Endometrial microvascular endothelial cells (primary cell): ENCODE data around the gene SLC13A5. TPM values are rescaled to one million over a fixed set of nuclear protein-coding genes. Genes with fewer than 3 reads are reported as not detected.

ENCODE experiments used
- in situ Hi-C: cut with HindIII; loops from 2 replicates; pipeline ENCODE4 v1.10.0; 2017; ENCODE audit warnings: low sequenced_read_pairs, low pct_unique_long_range_greater_than_20kb; ENCODE audit errors: inconsistent ontology term
- total RNA-seq: library from RNA; depleted of rRNA; stranded (reverse); fragments of >200 nt; gene quantifications from one replicate; pipeline ENCODE4 v1.2.3, GENCODE V29; 2015; ENCODE audit errors: inconsistent ontology term

SLC13A5 gene
- total RNA-seq, 1 donor from 2014 or later, result not detected

DNA sequence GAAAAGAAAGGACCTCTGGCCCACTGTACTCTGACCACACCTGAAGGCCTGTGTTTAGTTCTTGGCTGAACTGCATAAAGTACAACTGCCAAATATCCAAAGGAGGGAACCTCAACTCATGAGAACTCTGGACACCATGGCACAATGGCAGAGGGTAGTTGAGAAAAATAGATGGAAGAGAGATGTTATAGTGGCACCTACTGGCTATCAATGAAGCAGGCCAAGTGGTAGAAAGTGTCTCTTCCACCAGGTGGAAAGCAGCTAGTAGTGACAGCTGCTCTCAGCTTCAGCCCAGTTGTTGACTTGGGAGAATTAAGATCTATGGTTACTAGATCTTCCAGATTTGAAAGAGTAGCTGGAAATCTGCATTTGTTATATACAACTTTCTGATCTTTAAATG lies 65.0 kb downstream of the SLC13A5 start:
- in situ Hi-C loops, result no loop called here

DNA sequence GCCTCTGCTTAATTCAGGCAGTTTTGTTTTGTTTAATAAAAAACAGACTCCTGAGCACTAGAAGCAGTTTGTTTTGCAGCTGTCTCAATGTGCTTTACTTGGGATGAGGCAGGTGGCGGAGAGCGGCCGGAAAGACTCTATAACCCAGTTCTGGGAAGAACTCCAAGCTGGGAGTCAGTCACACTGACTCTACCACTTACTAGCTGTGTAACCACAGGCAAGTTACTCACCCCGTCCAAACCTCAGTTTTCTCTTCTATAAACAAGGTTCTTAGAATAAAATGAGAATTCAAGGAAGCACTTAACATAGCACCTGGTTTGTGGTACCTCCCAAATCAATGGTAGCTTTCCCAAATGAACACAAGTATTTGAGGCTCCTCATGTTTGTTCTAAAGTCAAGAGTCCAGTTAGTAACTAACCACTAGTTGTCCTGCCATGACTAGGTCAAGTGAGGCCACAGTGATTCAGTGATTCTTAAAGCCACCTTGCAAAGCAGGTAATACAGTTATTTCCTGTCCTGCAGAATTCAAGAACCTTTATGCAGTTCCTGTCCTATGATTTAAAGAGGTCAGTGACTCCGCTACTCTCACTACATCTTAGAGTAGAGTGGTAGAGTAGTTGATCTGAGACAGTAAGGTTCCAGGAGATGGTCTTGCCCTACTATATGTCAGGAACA lies 69.6 kb downstream of the SLC13A5 start:
- in situ Hi-C loops, result no loop called here

DNA sequence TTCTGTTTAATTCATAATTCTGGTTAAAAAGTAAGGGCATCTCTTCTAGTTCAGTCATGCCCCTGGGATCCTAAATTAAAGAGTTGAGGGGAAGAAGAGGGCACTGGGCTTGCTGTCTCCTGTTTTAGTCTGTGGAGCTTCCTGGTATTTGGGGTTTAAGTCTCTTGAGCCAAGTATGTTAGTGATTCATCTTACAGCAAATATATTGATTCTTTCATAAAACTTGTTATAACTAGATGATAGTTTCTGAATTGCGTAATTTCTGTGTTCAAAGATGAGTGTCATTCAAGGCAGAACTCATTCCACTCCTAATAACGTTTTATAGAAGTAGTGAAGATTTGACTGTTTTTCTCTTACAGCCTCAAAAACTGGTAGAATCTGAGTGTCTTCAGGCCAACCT lies 70.6 kb downstream of the SLC13A5 start:
- in situ Hi-C loops, result no loop called here

DNA sequence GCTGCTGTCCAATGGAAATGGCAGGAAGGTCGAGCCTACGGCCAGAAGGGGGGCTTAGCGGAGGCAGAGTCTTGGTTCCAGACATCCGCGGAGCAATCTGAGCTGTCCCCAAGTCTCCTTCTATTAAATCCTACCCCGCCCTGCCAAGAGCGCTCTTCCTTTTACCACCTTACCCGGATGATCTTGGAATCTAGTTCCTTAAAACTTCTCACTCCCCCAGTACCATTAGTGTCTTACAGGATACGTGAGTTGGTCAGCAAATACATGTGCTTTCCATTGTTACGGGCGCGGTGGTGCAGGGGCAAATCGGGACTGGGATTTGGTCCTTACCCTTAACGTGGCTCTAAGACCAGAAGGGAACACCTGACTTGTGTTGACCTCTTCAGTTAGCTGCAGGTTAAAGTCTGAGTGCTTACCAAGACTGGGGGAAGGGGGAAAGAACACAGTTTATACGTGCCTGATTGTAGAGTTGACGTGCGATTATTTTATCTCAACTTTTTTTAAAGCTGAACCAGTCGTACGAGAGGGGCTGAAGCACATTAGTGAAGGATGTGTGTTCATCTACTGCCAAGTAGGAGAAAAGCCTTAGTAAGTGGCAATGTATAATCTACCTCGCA lies 71.8 kb downstream of the SLC13A5 start:
- in situ Hi-C loops, result no loop called here

DNA sequence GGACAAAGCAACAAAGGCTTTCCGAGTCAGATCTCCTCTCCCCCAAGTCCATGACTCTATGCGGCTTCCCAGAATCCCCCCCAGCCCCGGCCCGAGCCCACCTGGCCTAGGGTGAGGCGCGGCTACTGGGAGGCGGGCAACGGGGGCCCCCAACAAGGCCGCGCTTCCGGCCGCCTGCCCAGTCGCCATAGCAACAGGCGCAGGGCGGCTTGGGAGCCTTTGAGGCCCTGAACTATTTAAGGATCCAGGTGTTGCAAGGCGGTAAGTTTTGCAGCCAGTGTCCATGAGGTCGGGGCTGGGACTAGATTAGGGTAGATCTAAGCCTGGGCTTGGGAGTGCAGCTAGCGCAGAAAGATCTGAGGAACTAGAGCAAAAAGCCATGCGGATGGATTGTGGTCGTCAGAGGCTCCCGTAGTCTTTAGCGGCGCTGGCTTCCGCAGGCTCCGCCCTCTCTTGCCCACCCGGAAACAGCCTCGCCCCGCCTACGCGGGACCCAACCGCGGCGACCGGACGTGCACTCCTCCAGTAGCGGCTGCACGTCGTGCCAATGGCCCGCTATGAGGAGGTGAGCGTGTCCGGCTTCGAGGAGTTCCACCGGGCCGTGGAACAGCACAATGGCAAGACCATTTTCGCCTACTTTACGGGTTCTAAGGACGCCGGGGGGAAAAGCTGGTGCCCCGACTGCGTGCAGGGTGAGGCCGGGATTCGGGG lies 72.5 kb downstream of the SLC13A5 start, which contains the start of the genes KIAA0753 and TXNDC17:
Gene KIAA0753 (minus strand): TSS at position 176 of the 711 bp plus-strand sequence. CDS start 5,608 bp downstream, outside the sequence.
Gene TXNDC17 (plus strand): TSS at position 525 of the 711 bp plus-strand sequence. CDS start 23 bp downstream, at position 548.
- in situ Hi-C loops, result no loop called here

DNA sequence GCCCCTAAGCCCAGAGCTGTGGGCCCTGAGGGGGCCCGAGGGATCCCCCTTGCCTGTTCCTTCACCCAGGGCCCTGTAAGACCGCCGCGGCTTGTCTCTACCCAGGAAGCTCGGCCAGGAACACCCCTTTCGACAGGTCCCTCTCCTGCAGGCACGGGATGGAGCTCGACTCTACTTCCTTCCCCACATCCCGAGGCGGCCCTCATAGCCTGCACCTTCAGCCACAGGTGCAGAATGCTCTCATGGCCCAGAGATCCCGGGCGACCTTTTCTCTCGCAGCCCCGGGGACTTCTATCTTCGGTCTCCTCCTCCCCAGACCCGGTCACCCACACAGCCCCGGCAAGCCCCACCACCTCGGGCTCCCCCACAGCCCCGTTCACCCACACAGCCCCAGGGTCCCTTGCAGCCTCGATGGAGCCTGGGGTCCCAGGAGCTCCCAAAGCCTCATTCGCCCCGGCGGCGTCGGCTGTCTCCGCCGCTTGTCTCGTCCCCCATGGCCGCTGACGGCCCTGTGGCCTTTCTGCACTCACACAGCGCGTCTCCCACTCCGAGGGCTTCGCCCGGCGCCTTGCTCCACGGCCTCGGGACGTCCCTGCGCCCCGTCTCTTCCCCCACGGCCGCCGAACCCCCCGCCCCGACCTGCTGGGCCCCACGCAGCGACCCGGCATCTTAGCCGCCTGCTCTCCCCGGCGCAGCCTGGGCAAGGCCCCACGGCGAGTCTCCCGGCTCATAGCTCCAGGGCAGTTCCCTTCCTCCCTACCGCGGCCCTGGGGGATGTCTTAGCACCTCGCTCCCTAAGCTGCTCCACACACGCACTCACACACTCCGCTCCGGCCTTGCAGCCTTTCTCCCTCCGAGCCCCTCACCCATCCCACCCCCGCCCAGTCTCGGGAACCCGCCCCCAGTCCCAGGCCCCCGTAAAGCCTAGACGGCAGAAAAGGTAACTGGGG lies 73.3 kb downstream of the SLC13A5 start:
- in situ Hi-C loops, result no loop called here

DNA sequence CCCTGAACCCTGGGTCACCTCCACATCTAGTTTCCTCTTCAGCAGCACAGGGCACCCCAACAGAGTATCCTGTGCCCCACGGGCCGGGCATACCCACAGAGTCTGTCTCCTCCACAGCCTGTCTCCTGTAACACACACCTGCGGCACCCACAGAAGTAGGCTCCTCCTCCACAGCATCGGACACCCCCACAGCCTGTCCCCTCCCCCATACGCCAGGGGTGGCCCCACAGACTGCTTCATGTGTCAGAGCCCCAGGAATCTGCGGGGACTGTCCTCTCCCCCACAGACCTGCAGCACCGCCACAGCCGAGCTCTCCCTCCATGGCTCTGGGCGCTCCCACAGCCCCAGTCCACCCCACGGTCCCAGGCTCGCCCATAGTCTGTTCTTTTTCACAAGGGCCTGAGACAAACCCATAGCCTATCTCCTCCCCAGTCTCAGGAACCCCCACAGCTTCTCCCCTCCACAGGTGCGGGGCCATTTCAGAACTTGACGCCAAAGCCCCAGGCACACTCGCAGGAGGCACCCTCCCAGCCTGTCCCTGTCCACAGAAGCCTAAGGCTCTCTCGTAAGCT lies 74.1 kb downstream of the SLC13A5 start:
- in situ Hi-C loops, result no loop called here

DNA sequence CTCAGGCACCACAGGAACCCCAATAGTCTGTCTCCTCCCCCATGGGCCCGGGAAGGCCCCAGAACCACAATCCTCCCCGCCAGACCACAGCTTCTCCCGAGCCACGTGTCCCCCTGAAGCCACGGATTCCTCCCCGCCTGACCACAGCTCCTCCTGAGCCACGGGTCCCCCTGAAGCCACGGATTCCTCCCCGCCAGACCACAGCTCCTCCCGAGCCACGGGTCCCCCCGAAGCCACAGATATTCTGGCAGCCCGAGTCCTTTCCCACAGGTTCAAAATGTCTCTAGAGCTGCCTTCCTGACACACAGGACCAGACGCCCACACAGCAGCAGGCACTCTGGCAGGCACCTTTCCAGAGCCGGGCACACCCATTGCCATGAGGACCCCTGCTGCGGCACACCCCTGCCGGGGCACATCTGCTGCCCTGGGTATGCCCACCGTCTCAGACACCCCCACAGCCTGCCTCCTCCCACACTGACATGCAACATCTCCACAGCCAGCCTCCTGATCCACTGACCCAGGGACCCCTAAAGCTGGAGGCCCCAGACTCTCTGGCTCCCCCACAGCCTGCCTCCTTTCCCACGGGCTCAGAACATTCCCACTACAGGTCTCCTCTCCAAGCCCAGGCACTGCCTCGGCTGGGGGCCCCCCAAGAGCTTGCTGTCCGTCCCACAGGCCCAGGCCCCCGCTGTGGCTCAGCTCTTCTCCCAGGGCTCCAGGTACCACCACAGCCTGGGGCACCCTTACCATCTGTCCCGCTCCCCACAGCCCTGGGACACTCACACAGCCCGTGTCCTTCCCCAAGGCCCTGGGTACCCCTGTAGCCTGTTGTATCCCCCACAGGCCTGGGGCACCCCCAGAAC lies 74.9 kb downstream of the SLC13A5 start:
- in situ Hi-C loops, result no loop called here

DNA sequence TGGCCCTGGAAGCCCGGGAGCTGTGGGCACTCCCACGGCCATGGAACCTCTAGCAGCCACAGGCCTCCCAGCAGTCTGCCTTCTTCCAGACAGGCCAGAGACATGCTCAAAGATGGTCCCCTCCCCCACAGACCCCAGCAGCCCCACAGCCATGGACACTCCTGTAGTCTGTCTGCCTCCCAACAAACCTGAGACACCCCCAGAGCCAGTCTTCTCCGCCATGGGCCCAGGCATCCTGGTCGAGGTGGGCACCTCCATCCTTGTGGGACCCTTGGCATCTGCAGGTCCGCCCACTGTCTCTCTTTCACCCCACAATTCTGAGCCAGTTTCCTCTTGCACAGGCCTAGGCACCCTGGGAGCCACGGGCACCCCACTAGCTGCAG lies 75.7 kb downstream of the SLC13A5 start:
- in situ Hi-C loops, result no loop called here

DNA sequence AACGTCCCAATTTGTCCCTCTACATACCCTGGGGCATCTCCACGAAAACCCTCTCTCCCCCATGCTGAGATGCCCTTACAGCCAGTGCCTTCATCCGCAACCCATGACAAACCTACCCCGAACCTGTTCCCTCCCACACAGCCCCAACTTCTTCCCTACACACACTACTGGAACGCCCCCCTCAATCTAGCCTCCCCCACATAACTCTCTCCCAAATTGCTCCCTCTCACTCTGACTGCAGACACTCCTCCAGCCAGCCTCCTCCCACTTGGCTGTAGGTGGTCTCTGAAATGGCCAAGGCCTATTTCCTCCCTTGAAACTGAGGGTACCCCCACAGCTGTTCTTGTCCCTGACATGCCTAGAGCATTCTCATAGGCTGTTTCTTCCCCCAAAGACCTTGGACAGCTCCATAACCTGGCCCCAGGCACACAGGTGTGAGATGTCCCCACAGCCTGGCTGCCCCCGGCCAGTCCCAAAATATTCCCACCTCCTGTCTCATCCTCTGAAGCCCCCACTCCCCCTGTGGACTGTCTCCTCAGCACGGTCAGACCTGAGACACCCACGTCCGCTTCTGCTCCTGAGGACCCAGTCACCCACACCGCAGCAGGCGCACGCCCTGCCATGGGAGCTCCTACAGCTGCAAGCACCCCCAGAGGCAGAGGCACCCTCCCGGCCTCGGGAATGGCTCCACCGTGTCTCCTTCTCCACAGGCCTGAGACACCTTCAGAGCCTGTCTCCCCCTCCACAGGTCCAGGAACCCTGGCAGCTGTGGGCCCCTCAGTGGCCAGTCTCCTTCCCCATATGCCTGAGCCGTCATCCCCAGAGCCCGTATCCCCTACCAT lies 76.3 kb downstream of the SLC13A5 start:
- in situ Hi-C loops, result no loop called here

DNA sequence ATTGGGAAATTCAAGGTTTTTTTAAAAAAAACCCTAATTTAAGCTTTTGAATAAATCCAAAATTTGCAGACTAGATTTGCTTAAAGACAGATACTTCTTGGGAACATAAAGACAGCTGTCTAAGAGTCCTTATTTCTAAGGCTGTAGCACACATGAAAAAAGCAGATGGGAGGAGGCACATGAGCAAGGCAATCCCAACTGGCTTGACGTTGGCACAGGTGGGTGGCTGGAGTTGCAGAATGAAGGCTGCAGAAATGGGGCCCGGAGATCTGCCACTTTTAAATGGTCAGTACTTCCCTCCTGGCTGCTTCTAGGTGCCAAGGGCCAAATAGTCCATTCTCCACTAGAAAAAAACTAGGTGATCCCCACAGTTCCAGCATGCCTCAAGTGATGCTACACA lies 77.1 kb downstream of the SLC13A5 start:
- in situ Hi-C loops, result no loop called here

Other genes with a start within 250 kb of the SLC13A5 start
- 0.09 TPM for gene PITPNM3, start 156.8 kb downstream of the SLC13A5 start, total RNA-seq
- 6.2 TPM for gene KIAA0753, start 72.7 kb downstream of the SLC13A5 start, total RNA-seq
- 126 TPM for gene TXNDC17, start 72.3 kb downstream of the SLC13A5 start, total RNA-seq
- 15.7 TPM for gene MED31, start 61.8 kb downstream of the SLC13A5 start, total RNA-seq
- gene C17orf100, start 61.6 kb downstream of the SLC13A5 start, total RNA-seq, result not detected
- 27.6 TPM for gene XAF1, start 42.7 kb upstream of the SLC13A5 start, total RNA-seq
- 0.37 TPM for gene FBXO39, start 62.8 kb upstream of the SLC13A5 start, total RNA-seq
- gene TEKT1, start 118.4 kb upstream of the SLC13A5 start, total RNA-seq, result not detected